ENCODE results near the gene PPIL6.

GRCh38 chr6:109360281-109360680 lies 80.1 kb downstream of the PPIL6 start:
- TF ChIP-seq POLR2A (IDR thresholded peaks at IDR 0.05; ENCODE audit: low read depth) (no peak), POLR2AphosphoS5 (IDR thresholded peaks at IDR 0.05) (no peak)
- TF ChIP-seq, protein P1, sequence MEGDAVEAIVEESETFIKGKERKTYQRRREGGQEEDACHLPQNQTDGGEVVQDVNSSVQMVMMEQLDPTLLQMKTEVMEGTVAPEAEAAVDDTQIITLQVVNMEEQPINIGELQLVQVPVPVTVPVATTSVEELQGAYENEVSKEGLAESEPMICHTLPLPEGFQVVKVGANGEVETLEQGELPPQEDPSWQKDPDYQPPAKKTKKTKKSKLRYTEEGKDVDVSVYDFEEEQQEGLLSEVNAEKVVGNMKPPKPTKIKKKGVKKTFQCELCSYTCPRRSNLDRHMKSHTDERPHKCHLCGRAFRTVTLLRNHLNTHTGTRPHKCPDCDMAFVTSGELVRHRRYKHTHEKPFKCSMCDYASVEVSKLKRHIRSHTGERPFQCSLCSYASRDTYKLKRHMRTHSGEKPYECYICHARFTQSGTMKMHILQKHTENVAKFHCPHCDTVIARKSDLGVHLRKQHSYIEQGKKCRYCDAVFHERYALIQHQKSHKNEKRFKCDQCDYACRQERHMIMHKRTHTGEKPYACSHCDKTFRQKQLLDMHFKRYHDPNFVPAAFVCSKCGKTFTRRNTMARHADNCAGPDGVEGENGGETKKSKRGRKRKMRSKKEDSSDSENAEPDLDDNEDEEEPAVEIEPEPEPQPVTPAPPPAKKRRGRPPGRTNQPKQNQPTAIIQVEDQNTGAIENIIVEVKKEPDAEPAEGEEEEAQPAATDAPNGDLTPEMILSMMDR (IDR thresholded peaks at IDR 0.05), result no peak

Measured in esophagus muscularis mucosa (tissue), 3 donors.